ENCODE measurements around the gene IL26.

The IL26 gene

GRCh38 chr12:68252077-68252476 is 26.5 kb upstream of the IL26 start:
- TF ChIP-seq CTCF (IDR thresholded peaks at IDR 0.05) = no peak

- no peak for TF ChIP-seq CTCF (IDR thresholded peaks at IDR 0.05)
Observed at GRCh38 chr12:68250454-68250853, 24.8 kb upstream of the IL26 start.

GRCh38 chr12:68247785-68248184 is 22.2 kb upstream of the IL26 start:
- TF ChIP-seq CTCF (IDR thresholded peaks at IDR 0.05) = no peak

GRCh38 chr12:68246350-68246749 is 20.7 kb upstream of the IL26 start:
- TF ChIP-seq CTCF (IDR thresholded peaks at IDR 0.05) = no peak

- no peak for TF ChIP-seq CTCF (IDR thresholded peaks at IDR 0.05)
Observed at GRCh38 chr12:68245180-68246021, 19.8 kb upstream of the IL26 start.

- no peak for TF ChIP-seq CTCF (IDR thresholded peaks at IDR 0.05)
Observed at GRCh38 chr12:68242777-68243176, 17.2 kb upstream of the IL26 start.

GRCh38 chr12:68240975-68241374 is 15.4 kb upstream of the IL26 start:
- no peak for TF ChIP-seq CTCF (IDR thresholded peaks at IDR 0.05)

All from LNCAP (cell line).